HG03565 (cell line): ENCODE data around the gene LRRC52.
"Not testable (repeated sequence)": the region's sequence is repeated elsewhere in the genome, so short reads cannot be mapped to it uniquely, and the experiment has no call there.

Source experiments
- ATAC-seq: cut with Tn5 transposase; IDR thresholded peaks from one replicate; pipeline ENCODE4 v1.9.1; 2021; ENCODE audit warnings: mild to moderate bottlenecking, moderate library complexity; ENCODE audit not compliant: unreplicated experiment

Gene LRRC52

GRCh38 chr1:165580931-165581871 is 37.4 kb downstream of the LRRC52 start:
- ATAC-seq, result no peak

GRCh38 chr1:165581926-165582325 is 38.1 kb downstream of the LRRC52 start:
- no peak for ATAC-seq

- no peak for ATAC-seq
Measured at GRCh38 chr1:165586398-165586797, 42.6 kb downstream of the LRRC52 start.

GRCh38 chr1:165591391-165591790 is 47.6 kb downstream of the LRRC52 start:
- not testable (repeated sequence) for ATAC-seq

- ATAC-seq, result no peak
Measured at GRCh38 chr1:165592945-165593823, 49.4 kb downstream of the LRRC52 start.

- no peak for ATAC-seq
Measured at GRCh38 chr1:165595246-165595938, 51.6 kb downstream of the LRRC52 start.

GRCh38 chr1:165597883-165598675 is 54.3 kb downstream of the LRRC52 start:
- peak; percentile 96 for ATAC-seq

GRCh38 chr1:165598676-165599059 is 54.9 kb downstream of the LRRC52 start:
- no peak for ATAC-seq

- no peak for ATAC-seq
Measured at GRCh38 chr1:165600793-165601192, 57.0 kb downstream of the LRRC52 start.

- no peak for ATAC-seq
Measured at GRCh38 chr1:165603810-165604209, 60.0 kb downstream of the LRRC52 start.

GRCh38 chr1:165605246-165605645 is 61.4 kb downstream of the LRRC52 start:
- ATAC-seq, result no peak

GRCh38 chr1:165606676-165607075 is 62.9 kb downstream of the LRRC52 start:
- not testable (repeated sequence) for ATAC-seq

GRCh38 chr1:165610866-165611265 is 67.1 kb downstream of the LRRC52 start:
- no peak for ATAC-seq

- no peak for ATAC-seq
Measured at GRCh38 chr1:165612062-165612461, 68.3 kb downstream of the LRRC52 start.
